Activated T-cell treated with anti-CD3 and anti-CD28 coated beads, Interleukin-2, amount 50 U/mL, for 48 hours (primary cell): Measurements from ENCODE around the gene LAYN.

Experiments used
- DNase-seq, 2 experiments: peaks; one replicate each; pipeline ENCODE4 v3.0.0-alpha.2; 2020

The LAYN gene

DNA sequence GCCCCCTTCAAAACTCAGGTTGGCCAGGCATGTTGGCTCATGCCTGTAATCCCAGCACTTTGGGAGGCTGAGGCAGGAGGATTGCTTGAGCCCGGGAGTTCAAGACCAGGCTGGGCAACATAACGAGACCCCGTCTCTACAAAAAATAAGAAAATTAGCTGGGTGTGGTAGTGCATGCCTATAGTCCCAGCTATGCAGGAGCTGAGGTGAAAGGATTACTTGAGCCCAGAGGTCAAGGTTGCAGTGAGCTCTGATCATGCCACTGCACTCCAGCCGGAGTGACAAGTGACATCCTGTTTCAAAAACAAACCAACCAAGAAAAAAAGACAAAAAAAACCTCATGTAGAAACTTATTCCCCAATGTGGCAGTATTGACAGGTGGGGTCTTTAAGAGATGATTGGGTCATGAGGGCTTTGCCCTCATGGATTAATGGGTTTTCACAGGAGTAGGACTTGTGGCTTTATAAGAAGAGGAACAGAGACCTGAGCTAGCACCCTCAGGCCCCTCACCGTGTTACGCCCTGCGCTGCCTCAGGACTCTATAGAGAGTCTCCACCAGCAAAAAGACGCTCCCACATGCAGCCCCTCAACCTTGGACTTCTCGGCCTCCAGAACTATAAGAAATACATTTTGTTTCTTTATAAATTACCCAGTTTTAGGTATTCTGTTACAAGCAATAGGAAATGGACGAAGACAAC, 22.3 kb downstream of the LAYN start:
- DNase-seq: no peak

DNA sequence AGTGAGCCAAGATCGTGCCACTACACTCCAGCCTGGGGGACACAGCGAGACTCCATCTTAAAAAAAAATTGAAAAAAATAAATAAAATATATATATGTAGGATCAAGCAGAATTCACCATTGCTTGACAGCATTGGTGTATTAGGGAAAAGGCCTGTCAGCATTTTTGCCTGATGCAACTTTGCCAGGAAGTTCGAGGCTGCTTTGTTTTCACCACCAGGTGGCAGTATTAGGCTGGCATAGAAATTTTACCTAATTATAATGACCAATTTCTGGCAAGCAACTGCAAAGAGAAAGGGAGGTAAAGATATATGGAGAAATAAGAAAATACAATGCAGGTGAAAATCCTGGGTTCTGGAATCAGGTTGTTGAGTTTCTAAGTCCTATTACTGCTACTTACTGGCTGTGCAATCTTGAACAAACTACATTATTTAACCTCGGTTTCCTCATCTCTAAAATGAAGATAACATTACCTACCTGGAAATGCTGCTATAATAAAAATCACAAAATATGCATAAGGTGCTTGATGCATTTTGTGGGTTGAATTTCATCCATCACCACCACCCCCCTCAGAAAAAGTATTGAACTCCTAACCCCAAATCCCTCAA, 24.7 kb downstream of the LAYN start:
- DNase-seq: peak; percentile 70 to 72

DNA sequence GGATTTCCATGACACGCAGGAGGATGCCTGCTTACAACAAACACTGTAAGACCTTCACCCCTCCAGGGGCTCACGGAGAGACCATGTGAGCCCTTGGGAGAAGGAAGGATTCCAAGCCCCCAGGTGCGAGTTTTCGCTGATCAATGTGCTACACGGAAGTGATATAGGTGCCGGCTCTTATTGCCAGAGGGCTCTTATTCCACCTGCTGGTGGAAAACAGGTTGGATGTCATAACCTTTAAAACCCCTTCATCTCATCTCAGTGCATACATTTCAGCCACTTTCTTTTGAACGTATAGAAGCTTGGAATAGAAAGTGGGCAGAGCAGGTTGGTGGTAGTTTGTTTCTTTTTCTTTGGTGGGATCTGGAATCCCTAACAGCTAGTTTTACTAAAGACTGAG, 25.8 kb downstream of the LAYN start:
- no peak for DNase-seq

DNA sequence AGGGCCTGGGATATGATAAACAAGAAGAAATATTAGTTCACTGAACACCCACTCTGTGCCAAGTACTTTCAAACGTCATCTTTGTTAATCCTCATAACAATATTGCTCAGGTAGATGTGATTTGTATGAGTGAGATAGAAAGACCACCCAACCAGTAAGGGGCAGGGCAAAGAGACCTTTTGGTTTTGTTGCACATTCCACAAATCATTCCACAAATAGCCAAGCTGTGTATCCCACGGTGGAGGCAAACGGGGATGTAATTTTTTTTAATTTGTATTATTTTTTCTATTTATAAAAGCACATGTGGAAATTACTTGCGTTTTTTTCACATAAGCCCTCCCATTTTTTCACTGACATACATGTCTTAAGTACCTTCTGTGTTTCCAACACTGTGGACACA, 29.0 kb downstream of the LAYN start:
- no peak for DNase-seq

DNA sequence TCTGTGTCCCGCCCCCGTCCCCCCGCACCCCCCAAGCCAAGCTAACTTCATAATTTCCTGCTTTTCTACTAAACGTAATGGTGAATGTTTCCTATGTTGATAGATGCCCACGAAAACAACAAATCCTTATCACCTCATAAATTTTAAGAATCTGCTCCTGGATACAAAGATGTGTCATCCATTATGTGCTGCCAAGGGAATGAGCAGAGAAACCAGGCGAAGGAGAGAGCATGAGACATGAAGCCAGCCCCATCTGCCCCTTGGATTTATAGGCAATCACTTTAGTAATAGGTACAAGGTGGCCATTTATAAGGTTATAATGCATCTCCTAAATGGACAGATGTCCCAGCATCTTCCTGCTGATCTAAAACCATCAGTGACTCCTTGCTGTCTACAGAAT, 30.3 kb downstream of the LAYN start:
- no peak for DNase-seq

DNA sequence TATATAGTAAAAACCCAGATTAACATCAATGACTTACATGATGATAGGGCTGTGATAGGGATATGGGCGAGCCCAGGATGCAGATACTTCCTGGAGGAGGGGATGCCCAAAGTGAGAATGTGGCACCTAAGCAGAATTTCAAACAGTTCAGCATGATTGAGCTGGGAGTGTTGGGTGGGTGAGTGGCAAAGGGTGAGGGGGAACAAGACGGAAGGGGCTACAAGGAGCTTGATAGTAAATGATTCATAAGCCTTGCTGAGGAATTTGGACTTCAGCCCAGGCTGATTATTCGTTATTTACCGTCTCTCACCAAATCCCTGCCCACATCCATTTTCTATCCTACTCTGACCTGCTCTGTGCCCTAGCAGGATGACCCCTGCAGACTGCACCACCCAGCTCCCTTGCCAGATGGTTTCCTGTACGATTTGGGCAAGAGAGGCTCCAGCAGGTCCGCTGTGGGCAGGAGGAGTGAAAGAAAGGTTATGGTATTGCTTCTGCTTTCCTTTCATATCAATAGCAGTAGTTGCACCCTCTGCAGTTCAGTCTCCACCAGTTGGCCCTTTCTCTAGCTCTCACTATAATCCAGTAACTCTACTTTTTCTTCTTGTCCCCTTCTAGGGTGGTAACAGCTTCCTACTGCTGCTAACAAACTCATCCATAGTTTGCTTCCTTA, 31.4 kb downstream of the LAYN start:
- no peak for DNase-seq

GRCh38 chr11:111572581-111572980, 32.1 kb downstream of the LAYN start:
- no peak for DNase-seq

- no peak for DNase-seq
Observed at GRCh38 chr11:111573821-111574249, 33.3 kb downstream of the LAYN start.

DNA sequence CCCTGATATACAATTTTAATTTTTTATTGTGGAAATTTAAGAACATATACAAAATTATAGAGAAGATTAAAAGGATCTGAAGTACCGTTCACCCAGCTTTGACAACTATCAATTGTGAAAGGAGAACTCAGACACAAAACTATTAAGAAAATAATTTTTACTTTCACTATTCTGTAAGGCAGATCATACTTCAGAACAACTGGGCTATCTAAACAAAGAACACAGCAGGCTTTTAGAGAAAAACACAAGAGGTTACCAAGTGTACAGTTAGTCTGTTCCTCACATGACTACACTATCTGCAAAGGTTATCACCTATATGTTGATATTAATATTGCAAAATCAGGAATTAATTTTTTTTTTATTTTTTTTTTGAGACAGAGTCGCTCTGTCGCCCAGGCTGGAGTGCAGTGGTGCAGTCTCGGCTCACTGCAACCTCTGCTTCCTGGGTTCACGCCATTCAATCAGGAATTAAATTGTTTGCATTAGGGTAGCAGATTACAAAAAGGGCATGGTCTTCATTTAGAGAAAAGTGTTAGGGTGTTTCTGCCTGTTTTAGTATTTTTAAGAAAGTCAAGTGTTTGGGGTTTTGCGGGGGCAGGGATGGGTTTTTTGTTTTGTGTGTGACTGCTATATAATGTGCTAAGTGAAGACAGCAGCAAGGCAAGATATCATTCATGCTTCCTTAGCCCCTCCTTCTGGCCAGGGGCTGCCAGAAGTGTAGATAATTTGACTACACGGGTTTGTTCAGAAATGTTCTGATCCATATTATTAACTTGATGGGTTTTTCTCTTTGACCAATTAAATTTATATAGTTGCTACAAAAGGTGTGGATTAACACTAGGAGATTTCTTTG, 34.1 kb downstream of the LAYN start:
- DNase-seq: no peak

DNA sequence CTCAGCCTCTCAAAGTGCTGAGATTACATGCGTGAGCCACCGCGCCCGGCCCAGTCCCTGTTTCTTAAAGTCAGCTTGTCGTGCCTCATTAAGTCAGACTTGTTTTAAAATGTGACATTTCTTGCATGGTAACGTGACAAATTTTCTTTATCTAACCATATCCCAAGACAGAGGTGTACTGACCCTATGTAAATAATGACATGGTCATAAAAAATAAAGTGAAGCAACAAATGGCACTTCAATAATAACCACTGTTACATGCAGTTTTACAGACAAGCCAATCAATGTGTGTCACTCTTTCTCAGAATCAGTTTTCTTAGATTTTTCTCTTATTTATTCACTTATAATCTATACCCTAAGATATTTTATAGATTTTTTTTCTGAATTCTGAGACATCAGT, 35.2 kb downstream of the LAYN start:
- no peak for DNase-seq

DNA sequence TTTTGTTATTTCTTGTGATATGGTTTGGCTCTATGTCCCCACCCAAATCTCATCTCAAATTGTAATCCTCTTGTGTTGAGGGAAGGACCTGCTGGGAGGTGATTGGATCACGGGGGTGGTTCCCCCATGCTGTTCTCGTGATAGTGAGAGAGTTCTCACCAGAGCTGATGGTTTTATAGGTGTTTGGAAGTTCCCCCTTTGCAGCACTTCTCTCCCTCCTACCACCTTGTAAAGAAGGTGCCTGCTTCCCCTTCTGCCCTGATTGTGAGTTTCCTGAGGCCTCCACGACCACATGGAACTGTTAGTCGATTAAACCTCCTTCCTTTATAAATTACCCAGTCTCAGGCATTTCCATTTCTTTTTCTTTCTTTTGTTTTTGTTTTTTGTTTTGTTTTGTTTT, 37.3 kb downstream of the LAYN start:
- no peak for DNase-seq

DNA sequence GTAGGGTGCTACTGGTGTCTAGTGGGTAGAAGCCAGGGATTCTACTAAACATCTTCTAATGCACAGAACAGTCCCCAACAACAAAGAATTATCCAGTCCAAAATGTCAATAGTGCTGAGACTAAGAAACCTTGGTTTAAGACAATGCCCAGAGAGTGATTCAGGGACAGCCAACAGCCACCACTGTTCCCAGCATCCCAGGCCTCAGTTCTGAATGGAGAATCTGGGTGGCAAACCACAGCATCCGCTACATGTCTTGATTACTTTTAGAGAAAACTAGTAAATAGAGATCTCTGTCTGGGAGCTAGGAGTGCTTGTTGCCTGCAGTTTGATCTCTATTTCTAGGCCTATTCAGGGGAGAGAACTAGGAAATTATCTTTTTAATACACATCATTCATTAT, 40.8 kb downstream of the LAYN start:
- DNase-seq: no peak

DNA sequence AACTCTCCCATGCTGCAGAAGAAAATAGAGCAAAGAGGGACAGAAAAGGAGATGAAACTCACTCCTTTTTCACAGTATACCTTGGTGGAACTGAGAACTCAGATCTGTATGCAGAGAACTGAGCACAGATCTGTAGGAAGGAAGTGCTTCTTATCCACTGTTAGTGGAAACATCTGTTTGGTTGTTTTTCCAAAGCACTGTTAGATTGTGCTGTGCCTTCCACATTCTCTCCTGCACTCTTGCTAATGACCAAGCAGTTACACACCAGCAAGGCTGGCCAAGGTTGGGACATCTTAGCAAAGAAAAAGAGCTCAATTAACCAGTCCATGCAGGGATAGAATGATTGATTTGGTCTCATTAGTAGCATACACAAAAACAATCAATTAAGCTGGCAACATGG, 41.6 kb downstream of the LAYN start:
- no peak for DNase-seq

DNA sequence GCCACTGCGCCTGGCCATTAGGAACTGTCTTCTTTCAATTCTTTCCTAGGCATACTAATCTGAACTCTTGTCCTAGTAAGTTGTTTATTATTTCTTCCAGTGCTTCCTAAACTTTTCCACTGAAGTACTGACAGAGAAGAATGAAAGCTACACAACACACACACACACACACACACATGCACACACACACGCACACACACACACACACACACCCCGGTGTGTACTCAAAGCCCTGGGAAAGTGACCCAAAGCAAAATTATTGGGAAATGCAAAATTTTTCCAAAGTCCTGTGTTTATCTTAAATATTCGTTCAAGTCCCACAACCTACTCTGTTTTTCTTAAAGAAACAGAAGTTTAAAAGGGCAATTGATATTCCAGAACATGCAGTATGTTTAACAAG, 42.4 kb downstream of the LAYN start:
- DNase-seq: no peak

GRCh38 chr11:111585371-111585770, 44.9 kb downstream of the LAYN start:
- DNase-seq: no peak

DNA sequence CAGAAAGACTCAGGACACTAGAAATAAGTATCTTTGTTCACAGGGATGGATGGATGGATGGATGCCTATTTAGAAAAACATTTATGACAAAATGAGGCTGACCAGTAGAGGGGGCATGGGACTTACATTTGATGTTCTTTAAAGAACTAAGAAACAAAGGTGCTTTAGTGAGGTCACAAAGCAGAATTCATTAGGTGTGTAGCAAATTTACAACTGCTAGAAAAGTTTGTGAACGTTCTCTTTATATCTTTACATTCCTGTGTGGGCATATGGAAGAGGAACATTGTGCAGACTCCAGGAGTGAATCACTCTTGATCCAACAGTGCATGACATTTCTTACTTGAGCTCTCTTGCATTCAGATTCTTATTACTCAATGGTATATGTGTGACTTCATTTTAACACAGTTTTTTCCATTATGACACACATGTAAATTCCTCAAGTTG, 45.9 kb downstream of the LAYN start:
- DNase-seq: peak in 1 of 2 experiments; percentile 28

GRCh38 chr11:111589114-111589513, 48.6 kb downstream of the LAYN start:
- no peak for DNase-seq

DNA sequence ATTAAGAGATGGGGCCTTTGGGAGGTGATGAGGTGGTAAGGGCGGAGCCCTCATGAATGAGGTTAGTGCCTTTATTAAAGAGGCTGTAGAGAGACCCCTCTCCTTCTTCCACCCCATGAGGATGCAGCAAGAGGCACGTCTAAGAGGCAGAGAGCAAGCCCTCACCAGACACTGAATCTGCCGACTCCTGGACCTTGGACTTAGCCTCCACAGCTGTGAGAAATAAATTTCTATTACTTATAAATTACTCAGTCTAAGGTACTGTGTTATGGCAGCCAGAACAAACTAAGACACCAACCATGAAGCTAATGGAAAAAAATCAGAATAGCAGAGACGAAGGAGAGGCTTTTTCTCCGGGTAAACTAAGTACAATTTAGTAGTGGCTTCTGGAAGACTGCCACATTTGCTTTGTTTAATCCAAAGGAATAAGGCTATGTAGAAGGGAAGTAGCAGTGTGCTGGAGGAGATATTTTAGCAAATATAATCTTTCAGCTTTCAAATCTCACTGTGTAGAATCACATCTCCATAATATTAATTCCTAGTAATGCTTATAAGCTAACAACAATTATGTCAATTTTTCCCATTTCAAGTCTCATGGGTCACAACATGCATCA, 49.5 kb downstream of the LAYN start:
- no peak for DNase-seq

- DNase-seq: no peak
Observed at GRCh38 chr11:111591187-111591960, 50.9 kb downstream of the LAYN start.

DNA sequence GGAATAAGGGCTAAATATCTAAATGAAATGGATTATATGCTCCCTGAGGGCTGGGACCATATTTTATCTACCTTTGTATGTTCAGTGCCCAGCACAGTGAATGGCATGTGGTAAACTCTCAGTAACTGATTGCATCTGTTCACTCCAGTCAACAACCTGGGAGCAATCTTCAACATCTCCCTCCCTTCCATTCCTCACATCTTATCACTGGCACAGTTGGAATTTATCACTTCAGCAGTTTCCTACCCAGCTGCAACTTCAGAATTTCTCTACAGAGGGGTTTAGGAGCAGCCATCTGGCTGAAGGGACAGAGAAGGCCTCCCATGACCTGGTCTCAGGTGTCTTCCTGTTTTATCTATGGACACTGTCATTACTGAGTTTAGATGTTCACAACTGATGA, 52.0 kb downstream of the LAYN start:
- DNase-seq: no peak

- DNase-seq: no peak
Observed at GRCh38 chr11:111596319-111596718, 55.8 kb downstream of the LAYN start.

DNA sequence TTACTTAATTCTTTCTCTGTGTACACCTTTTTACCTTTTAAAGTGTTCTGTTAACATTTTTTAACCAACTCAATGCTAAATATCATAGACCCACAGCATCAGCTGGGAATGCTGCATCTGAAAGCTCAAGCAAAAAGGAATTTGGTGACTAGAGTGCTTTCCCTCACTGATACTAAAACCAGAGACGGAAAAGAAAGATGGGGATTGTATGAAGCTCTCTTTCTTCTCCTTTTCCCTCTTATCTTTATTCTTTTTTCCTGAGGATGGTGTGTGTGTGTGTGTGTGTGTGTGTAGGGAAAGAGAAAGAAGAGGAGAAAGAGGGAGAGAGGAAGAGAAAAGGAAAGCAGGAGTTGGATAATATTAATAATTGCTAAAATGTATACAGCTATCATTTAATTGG, 57.6 kb downstream of the LAYN start:
- no peak for DNase-seq
